Stimulated activated memory B cell treated with anti-CD40 and anti-IgM and Interleukin-4, amounts not matched to agents 10 μg/mL and 1 μg/mL and 100 μg/mL, for 72 hours (primary cell): Measurements from ENCODE around the gene CYB5A.
A peak's percentile ranks its signal among the peaks of the same experiment; 100 is the strongest.
"Not testable (repeated sequence)": the region's sequence is repeated elsewhere in the genome, so short reads cannot be mapped to it uniquely, and the experiment has no call there.

Experiments used
- ATAC-seq: fragments of 150-1000 bp; cut with Tn5 transposase; 2 replicates; pipeline ENCODE4 v1.10.0; 2021
- H3K27ac Mint-ChIP-seq: one replicate; pipeline ENCODE4 v1.8.0; 2022; ENCODE audit warnings: mild to moderate bottlenecking, mixed read lengths
- H3K27me3 Mint-ChIP-seq: one replicate; pipeline ENCODE4 v1.8.0; 2022; ENCODE audit warnings: mixed read lengths
- H3K36me3 Mint-ChIP-seq: one replicate; pipeline ENCODE4 v1.8.0; 2022; ENCODE audit warnings: mixed read lengths
- H3K4me1 Mint-ChIP-seq: one replicate; pipeline ENCODE4 v1.8.0; 2022; ENCODE audit warnings: mixed read lengths
- H3K4me3 Mint-ChIP-seq: one replicate; pipeline ENCODE4 v1.8.0; 2022; ENCODE audit warnings: mild to moderate bottlenecking, moderate library complexity, mixed read lengths
- H3K9me3 Mint-ChIP-seq: one replicate; pipeline ENCODE4 v1.8.0; 2022; ENCODE audit warnings: mixed read lengths

CYB5A gene

GRCh38 chr18:74286856-74287255 is 4.9 kb downstream of the CYB5A start:
- H3K27me3 Mint-ChIP-seq = no peaks in the 10 kb centered on the region
- H3K36me3 Mint-ChIP-seq = peaks cover 6% of the 10 kb centered on the region
- H3K9me3 Mint-ChIP-seq = no peaks in the 10 kb centered on the region
- peaks cover 24% of the 10 kb centered on the region for H3K4me1 Mint-ChIP-seq
- H3K4me3 Mint-ChIP-seq = no peak overlapping the region
- ATAC-seq = no peak
- no peak overlapping the region for H3K27ac Mint-ChIP-seq

- no peaks in the 10 kb centered on the region for H3K9me3 Mint-ChIP-seq
- no peak for ATAC-seq
- no peak overlapping the region for H3K4me3 Mint-ChIP-seq
- H3K27ac Mint-ChIP-seq = no peak overlapping the region
- peaks cover 11% of the 10 kb centered on the region for H3K36me3 Mint-ChIP-seq
- H3K4me1 Mint-ChIP-seq = peaks cover 30% of the 10 kb centered on the region
- no peaks in the 10 kb centered on the region for H3K27me3 Mint-ChIP-seq
Observed at GRCh38 chr18:74286106-74286855, 5.5 kb downstream of the CYB5A start.

- not testable (repeated sequence) for H3K9me3 Mint-ChIP-seq, ATAC-seq, H3K27me3 Mint-ChIP-seq, H3K27ac Mint-ChIP-seq, H3K4me3 Mint-ChIP-seq
- H3K4me1 Mint-ChIP-seq = peaks cover 37% of the 10 kb centered on the region
- peaks cover 18% of the 10 kb centered on the region for H3K36me3 Mint-ChIP-seq
Observed at GRCh38 chr18:74285583-74285982, 6.2 kb downstream of the CYB5A start.

GRCh38 chr18:74284980-74285355 is 6.8 kb downstream of the CYB5A start:
- Mint-ChIP-seq H3K4me3 (no peak overlapping the region), H3K4me1 (peaks cover 38% of the 10 kb centered on the region), H3K27me3 (no peaks in the 10 kb centered on the region), H3K9me3 (no peaks in the 10 kb centered on the region), H3K36me3 (peaks cover 20% of the 10 kb centered on the region), H3K27ac (no peak overlapping the region)
- ATAC-seq = no peak

DNA sequence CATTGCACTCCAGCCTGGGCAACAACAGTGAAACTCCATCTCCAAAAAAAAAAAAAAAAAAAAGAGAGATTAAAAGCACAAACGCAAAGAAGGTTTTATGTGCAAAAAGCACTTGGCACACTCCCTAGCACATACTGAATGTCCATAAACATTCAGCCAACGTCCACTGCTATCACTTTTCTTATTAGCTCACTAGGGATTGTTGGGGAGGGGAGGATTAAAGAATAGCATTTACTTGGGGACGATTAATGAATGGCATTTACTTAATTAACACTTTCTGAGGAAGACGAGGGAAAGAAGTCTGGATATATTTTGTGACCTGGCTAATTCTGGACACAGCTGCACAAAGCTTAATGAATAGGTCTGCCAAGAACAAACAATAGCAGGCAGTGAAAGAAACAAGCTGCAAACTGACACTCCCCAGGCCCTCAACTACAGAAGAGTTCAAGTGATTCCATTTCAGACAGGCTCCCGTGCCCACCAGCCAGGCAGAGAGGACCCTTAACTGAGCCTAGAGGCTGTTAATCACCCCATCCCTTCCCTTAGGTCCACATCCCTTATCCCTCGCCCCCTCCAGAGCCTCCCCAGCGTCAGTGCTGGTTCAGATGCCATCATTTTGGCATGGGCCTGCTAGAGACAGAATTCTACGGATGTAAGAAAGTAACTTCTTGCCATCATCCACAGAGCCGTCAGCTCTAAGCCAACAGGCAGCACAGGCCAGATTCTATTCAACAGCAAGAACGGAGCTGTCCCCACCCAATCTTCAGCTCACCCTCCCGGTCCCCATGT is 7.4 kb downstream of the CYB5A start:
- peaks cover 38% of the 10 kb centered on the region for H3K4me1 Mint-ChIP-seq
- no peaks in the 10 kb centered on the region for H3K27me3 Mint-ChIP-seq
- H3K9me3 Mint-ChIP-seq = no peaks in the 10 kb centered on the region
- ATAC-seq = no peak
- H3K27ac Mint-ChIP-seq = no peak overlapping the region
- H3K4me3 Mint-ChIP-seq = no peak overlapping the region
- peaks cover 20% of the 10 kb centered on the region for H3K36me3 Mint-ChIP-seq

- ATAC-seq = no peak
- Mint-ChIP-seq H3K27ac (no peak overlapping the region), H3K9me3 (no peaks in the 10 kb centered on the region), H3K4me3 (no peak overlapping the region), H3K4me1 (peaks cover 37% of the 10 kb centered on the region), H3K27me3 (no peaks in the 10 kb centered on the region), H3K36me3 (peaks cover 20% of the 10 kb centered on the region)
Observed at GRCh38 chr18:74283646-74284045, 8.1 kb downstream of the CYB5A start.

DNA sequence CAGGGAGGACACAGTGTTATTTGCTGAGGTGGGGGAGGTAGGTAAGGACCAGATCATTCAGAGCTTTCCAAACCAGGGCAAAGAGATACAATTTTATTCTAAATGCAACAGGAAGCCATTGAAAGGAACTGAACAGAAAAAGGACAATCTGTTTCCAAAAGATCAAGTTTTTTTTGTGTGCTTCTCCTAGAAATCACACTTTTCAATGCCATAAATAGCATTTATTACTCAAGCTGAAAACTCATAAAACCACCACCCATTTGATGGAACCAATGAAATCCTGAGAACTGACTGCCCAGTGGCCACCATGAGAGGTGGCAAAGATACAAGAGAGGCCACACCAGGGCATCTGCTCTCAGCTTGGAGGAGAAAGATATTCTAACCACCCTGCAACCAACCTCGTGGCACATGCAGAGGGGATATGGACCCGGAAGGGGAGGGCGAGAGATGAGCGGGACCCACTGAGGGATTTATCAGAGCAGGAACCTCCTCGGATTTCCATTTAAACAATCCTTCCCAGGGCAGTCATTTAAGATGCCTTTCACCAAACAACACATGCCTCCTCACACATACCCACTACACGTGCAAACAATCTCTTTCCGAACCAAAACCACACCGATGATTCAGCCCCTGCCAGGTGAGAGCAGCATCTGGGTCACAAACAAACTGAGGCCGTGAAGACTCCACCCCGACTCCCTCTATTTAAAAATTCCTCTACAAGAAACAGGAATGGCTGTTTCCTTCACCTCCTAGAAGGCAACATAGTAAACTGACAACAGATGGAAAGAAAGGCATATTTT is 8.8 kb downstream of the CYB5A start:
- H3K4me3 Mint-ChIP-seq = no peak overlapping the region
- H3K4me1 Mint-ChIP-seq = peaks cover 30% of the 10 kb centered on the region
- no peaks in the 10 kb centered on the region for H3K27me3 Mint-ChIP-seq
- H3K36me3 Mint-ChIP-seq = peaks cover 20% of the 10 kb centered on the region
- peak overlapping the region; percentile 51 for H3K27ac Mint-ChIP-seq
- no peaks in the 10 kb centered on the region for H3K9me3 Mint-ChIP-seq
- ATAC-seq = no peak

DNA sequence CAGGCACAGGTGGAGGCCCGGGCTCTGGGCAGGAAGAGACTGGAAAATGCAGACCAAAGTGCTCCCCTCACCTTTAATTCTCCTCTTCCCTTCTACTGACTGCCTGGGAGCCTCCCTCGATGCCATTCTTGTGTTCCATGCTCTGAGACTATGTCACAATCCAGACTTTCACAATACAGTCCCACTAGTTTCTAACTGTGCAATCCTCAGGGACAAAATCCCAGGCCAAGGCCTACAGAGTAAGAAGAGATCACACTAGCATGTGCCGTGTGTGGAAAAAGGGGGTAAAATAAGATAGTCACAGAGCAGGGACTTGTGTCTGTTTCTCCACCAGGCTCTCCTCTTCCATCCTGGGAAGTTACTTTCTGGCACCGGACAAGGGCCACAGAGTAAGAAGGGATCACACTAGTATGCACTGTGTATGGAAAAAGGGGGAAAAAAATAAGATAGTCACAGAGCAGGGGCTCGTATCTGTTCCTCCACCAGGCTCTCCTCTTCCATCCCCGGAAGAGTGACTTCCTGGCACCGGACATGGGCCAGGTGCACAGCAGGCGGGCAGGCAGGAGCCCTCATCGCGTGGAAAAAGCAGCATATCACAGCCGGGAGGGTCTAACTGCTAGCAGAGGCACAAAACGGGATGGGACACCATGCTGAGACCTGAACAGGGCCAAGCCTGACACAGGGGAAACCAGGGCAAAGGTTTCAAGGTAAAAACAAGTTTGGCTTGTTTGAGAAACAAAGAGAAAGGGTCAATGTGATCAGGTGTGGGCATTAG is 9.6 kb downstream of the CYB5A start:
- Mint-ChIP-seq H3K27ac (peak overlapping the region; percentile 51), H3K4me1 (peaks cover 30% of the 10 kb centered on the region), H3K9me3 (no peaks in the 10 kb centered on the region), H3K36me3 (peaks cover 20% of the 10 kb centered on the region), H3K27me3 (no peaks in the 10 kb centered on the region), H3K4me3 (no peak overlapping the region)
- no peak for ATAC-seq

DNA sequence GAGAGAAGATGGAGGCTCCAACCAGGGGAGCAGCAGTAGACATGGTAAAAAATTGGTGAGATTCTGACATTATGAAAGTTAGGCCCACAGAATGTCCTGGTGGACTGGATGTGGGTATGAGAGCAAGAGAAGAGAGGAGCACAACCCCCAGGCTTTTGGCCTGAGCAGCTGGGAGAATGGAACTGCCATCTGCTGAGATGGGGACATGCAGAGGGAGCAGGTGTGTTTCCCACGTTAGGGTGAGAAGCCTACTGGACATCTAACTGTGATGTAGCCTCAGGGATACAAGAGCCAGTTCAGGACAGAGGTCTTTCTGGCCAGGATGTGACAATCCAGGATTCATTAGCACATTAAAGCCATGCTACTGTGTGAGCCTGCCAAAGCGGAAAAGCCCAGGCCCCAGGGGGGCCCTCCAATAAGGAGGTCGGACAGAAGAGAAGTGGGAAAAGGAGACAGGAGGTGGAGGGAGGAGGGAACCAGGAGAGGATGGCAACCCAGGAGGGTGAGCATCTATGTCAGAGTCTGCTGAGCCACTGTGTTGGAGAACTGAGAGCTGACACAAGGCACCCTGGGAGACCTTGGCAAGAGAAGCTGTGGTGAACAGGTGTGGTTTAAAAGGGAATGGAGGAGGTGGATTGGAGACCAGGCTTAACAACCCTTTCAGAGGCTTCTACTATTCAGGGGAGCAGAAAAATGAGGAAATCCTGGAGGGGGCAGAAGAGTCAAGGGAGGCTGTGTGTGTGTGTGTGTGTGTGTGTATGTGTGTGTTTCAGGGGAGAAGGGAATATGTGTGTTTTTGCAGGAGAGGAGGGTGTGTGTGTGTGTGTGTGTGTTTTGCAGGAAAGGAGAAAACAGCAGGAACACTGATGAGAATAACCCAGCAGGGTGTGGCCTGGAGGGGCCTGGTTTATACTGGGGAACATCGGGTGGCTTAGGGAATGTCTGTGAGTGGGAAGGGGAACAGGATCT is 10.5 kb downstream of the CYB5A start:
- Mint-ChIP-seq H3K9me3 (no peaks in the 10 kb centered on the region), H3K36me3 (peaks cover 24% of the 10 kb centered on the region), H3K4me3 (no peak overlapping the region), H3K27ac (peak overlapping the region; percentile 51), H3K27me3 (no peaks in the 10 kb centered on the region), H3K4me1 (peaks cover 30% of the 10 kb centered on the region)
- no peak for ATAC-seq

- Mint-ChIP-seq H3K27ac (no peak overlapping the region), H3K36me3 (peaks cover 32% of the 10 kb centered on the region), H3K4me3 (no peak overlapping the region), H3K27me3 (no peaks in the 10 kb centered on the region), H3K9me3 (no peaks in the 10 kb centered on the region), H3K4me1 (peaks cover 30% of the 10 kb centered on the region)
- no peak for ATAC-seq
Observed at GRCh38 chr18:74278983-74279382, 12.8 kb downstream of the CYB5A start.

- no peak overlapping the region for H3K4me3 Mint-ChIP-seq
- ATAC-seq = no peak
- H3K4me1 Mint-ChIP-seq = peaks cover 26% of the 10 kb centered on the region
- peaks cover 32% of the 10 kb centered on the region for H3K36me3 Mint-ChIP-seq
- H3K9me3 Mint-ChIP-seq = no peaks in the 10 kb centered on the region
- no peak overlapping the region for H3K27ac Mint-ChIP-seq
- no peaks in the 10 kb centered on the region for H3K27me3 Mint-ChIP-seq
Observed at GRCh38 chr18:74278058-74278457, 13.7 kb downstream of the CYB5A start.

DNA sequence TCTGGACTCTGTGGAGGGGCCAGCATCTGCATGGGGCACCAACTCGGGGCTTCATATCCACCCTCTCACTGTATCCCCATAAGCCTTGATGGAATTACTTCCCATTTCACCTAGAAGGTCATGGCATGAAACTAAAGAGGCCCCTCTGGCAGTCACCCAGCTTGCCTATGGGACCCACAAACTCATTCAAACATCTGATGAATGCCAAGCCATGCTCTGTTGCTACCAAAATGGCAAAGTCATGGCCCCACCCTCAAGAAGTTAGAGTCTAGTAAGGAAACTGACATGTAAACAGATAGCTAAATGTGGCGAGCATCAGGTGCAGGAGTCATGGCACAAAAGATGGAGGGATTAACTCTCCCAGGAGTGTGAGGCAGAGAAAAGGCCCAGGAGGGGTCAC is 14.5 kb downstream of the CYB5A start:
- H3K27ac Mint-ChIP-seq = no peak overlapping the region
- H3K27me3 Mint-ChIP-seq = no peaks in the 10 kb centered on the region
- peaks cover 18% of the 10 kb centered on the region for H3K4me1 Mint-ChIP-seq
- H3K9me3 Mint-ChIP-seq = no peaks in the 10 kb centered on the region
- H3K36me3 Mint-ChIP-seq = peaks cover 31% of the 10 kb centered on the region
- no peak for ATAC-seq
- H3K4me3 Mint-ChIP-seq = no peak overlapping the region

GRCh38 chr18:74276609-74277008 is 15.2 kb downstream of the CYB5A start:
- no peaks in the 10 kb centered on the region for H3K27me3 Mint-ChIP-seq
- H3K27ac Mint-ChIP-seq = no peak overlapping the region
- peaks cover 11% of the 10 kb centered on the region for H3K4me1 Mint-ChIP-seq
- no peak for ATAC-seq
- H3K36me3 Mint-ChIP-seq = peaks cover 24% of the 10 kb centered on the region
- H3K9me3 Mint-ChIP-seq = no peaks in the 10 kb centered on the region
- no peak overlapping the region for H3K4me3 Mint-ChIP-seq

DNA sequence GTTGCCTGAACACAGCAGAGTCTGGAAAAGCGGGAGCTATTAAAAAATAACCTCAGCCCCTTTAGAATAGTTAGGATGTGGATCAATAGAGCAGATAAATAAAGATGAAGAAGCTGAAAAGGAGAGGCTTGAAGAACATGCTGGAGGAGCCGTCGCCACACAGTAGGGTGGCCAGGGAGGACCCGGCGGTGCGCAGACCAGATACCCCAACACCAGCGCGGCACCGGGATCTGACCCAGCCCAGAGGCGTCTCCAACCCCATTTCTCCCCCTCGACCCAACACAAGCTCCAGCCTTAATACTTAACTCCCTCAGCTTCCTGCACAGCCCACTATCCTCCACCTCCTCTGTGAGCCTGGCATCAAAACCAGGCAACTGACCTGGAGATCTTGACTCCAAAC is 16.0 kb downstream of the CYB5A start:
- Mint-ChIP-seq H3K27me3 (no peaks in the 10 kb centered on the region), H3K4me1 (peaks cover 2% of the 10 kb centered on the region), H3K27ac (no peak overlapping the region), H3K36me3 (peaks cover 16% of the 10 kb centered on the region), H3K4me3 (no peak overlapping the region), H3K9me3 (no peaks in the 10 kb centered on the region)
- no peak for ATAC-seq
